Limb (tissue), 2 donors: Measurements from ENCODE around the gene IGF2.

Experiments used
- DNase-seq, 2 donors: peaks; one replicate each; pipeline ENCODE4 v3.0.0-alpha.2; 2016; ENCODE audit errors: extremely low spot score in 2 of 2

The IGF2 gene

GRCh38 chr11:2137202-2138067 lies 1.8 kb downstream of the IGF2 start:
- peak in 1 of 2 donors; percentile 85 for DNase-seq

GRCh38 chr11:2136952-2137201 lies 2.3 kb downstream of the IGF2 start:
- DNase-seq: no peak

DNA sequence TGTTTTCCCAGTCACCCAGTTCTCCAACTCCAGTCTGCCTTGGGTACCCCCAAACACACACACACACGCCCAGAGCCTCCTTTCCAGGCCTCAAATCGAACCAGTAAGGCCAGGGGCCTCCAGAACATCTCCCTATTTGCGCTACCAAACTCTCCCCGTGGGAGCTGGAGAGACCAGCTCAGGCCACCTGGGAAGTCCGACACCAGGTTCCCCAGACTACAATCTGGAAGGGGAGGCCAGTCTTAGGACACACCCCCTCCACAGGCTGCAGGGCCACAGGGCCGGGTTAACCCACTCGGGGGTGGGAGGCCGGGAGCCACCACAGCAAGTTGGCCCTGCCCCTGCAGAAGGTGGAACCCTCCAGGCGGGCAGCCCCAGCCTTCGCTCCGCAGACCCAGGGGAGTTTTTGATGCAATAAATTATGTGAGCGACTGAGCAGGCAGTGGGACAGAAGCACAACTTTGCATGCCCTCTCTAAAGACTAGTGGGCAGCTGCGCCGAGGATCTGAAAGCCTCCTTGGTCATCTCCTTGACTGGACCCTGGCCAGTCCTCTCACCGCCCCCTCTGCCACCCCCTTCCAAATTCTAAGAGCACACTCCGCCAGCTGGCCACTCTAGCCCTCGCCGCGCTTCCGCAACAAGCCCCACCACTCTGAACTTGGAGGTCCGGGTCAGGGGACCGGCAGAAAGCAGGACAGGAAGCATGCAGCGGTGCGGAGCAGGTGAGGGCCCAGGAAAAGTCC lies 2.8 kb downstream of the IGF2 start:
- DNase-seq: no peak

GRCh38 chr11:2135648-2136201 lies 3.5 kb downstream of the IGF2 start:
- no peak for DNase-seq

DNA sequence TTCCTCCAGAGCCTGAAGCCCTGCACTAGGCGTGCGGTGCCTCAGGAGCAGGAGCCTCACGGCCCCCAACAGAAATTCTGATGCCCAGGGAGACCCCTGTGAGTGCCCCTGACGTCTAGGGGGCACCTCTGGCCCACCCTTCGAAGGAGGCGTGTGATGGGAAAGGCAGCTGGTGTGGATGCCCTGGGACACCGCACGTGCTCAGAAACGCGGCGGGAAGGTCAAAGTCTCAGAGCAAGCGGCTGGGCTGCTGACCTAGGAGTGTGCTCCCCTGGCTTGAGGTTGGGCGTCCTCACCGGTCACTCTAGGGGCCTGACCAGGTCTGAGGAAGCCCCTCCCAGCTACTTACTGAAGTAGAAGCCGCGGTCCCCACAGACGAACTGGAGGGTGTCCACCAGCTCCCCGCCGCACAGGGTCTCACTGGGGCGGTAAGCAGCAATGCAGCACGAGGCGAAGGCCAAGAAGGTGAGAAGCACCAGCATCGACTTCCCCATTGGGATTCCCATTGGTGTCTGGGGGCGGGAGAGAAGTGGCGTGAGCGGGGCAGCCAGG lies 4.1 kb downstream of the IGF2 start:
- DNase-seq: no peak

GRCh38 chr11:2134022-2135010 lies 4.9 kb downstream of the IGF2 start:
- no peak for DNase-seq

DNA sequence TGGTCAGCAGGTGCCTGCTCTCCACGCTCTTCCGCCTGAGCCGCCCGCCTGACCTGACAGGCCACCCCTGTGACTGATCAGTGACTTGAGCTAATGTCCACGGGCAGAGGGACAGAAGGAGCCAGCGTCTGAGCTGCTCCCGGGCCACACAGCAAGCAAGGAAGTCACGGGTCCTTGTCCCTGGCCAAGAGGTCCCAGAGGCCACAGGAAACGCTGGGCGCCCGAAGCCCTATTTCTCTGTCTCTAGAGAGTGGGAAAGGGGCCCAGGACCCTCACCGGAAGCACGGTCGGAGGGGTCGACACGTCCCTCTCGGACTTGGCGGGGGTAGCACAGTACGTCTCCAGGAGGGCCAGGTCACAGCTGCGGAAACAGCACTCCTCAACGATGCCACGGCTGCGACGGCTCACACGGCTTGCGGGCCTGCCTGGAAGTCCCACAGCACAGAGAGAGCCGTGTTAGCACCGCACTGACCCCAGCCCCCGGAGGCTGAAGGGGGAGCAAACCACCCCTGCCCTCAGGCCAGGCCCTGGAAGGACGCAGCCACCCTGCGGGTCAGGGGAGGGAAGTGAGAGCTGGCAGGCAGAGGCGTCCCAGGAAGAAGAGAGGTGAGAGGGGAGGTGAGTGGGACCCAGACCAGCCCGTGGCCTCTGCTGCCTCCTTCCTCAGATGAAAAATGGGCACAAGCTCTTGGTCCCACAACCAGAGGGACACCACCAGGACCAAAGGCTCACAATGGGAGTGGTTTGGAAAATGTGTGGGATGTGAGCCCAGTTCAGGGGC lies 5.8 kb downstream of the IGF2 start:
- DNase-seq: no peak

DNA sequence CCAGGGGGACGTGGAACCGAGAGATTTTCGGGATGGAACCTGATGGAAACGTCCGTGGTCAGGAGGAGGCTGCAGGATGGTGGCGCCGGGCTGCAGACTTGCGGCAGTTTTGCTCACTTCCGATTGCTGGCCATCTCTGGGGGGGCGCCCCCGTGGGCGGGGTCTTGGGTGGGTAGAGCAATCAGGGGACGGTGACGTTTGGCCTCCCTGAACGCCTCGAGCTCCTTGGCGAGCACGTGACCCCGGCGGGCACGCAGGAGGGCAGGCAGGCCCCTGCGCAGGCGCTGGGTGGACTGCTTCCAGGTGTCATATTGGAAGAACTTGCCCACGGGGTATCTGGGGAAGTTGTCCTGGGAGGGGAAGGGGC lies 6.3 kb downstream of the IGF2 start:
- DNase-seq: no peak

GRCh38 chr11:2132246-2132645 lies 6.9 kb downstream of the IGF2 start:
- DNase-seq: no peak

DNA sequence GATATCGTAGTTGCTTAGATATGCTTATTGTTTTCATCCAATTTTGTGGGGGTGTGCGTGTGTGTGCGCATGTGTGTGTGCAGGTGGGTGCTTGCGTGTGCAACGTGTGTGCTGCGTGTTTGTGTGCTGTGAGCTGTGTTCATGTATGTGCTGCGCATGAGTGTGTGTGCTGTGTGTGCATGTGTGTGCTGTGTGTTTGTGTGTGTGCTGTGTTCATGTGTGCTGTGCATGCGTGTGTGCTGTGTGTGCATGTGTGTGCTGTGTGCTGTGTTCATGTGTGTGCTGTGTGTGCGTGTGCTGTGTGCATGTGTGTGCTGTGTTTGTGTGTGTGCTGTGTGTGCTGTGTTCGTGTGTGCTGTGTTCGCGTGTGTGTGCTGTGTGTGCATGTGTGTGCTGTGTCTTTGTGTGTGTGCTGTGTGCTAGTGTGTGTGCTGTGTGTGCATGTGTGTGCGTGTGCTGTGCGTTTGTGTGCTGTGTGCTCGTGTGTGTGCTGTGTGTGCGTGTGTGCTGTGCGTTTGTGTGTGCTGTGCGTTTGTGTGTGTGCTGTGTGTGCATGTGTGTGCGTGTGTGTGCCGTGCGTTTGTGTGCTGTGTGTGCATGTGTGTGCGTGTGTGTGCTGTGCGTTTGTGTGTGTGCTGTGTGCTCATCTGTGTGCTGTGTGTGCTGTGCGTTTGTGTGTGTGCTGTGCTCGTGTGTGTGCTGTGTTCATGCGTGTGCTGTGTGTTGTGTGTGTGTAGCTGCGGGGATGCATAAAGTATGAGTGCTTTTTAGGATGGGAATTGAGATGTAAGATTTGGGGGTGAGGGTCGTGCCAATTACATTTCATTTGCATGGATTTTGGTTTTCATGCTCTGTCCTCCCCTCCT lies 7.6 kb downstream of the IGF2 start:
- DNase-seq: no peak

DNA sequence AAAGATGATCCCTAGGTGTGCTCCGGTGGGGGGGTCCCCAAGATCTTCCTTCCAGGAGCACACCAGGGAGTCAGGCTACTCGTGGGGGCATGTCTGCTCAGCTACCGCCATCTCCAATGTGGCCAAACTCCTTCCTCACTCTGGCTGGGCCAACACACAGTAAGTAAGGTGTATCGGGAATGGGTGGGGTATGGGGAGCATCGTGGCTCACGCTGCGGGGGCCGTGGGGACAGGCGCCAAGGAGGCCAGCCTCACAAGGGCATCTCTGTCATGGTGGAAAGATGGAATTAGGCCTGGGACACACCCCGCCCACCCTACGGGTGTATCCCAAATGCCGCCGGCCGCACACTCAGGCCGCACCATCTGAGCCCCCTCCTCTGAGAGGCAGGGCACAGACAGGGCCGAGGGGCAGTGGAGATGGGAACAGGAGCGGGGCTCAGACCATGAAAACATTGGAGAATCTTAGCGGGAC lies 8.3 kb downstream of the IGF2 start:
- no peak for DNase-seq

DNA sequence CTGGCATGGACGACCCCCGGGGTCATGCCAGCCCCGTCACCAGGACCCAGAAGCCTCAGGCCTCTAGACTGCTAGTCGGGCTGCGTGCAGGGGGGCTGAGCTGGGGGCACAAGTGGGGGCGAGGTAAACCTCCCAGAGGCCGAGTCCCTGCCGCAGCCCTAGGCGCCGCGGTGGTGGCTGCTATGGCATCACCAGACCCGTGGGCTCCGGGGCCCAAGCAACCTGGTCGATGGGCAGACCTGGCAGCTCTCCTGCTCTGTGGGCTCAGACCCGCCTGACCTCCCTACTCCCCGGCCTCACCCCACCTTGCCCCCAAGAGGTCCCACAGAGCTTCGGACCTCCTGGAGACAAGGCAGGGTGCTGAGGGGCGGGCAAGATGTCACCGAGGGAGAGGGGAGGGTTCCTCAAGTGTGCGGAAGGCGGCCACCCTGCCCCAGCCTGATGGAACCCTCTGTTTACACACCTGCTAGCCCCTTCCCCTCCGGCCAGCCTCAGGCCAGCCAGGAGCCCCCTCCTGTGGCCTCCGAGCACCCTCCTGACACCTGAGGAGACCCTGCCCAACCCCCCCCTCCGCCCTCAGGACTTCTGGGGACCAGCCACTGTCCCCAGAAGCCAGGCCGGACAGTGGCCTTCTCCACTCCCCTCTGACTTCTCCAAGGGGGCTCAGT lies 9.4 kb downstream of the IGF2 start:
- peak in 1 of 2 donors; percentile 36 for DNase-seq

GRCh38 chr11:2129308-2129698 lies 9.9 kb downstream of the IGF2 start:
- DNase-seq: no peak

- no peak for DNase-seq
Observed at GRCh38 chr11:2128511-2129307, 10.5 kb downstream of the IGF2 start.

GRCh38 chr11:2128130-2128510 lies 11.1 kb downstream of the IGF2 start:
- no peak for DNase-seq

DNA sequence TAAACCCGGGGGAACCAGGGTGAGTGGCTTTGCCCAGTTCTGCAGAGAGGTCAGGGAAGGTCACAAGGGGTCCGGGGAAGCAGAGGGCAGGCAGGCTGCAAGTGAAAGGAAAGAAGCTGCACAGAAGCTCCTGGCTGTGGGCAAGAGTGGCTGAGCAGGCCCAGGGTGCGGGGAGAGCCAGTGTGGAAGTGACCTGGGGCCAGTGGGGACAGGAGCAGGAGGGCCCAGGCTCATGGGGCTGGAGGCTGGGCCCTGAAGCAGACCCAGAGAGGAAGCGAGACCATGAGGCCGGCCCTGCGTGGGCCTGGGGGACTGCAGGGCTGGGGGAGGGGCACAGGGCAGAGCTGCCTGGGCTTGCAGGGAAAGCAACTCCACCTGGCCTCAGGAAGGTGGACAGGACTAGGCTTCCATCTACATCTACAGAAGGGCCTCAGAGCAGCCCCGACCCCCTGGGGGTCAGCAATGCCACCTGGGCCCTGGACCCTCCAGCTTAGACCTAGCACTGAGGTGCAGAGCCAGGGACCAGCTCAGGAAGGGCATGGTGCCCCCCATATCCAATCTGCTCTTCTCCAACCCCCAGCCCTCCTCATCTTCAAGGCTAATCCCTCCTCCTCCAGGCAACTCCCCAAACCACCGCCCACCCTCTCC lies 11.6 kb downstream of the IGF2 start:
- no peak for DNase-seq

- no peak for DNase-seq
Observed at GRCh38 chr11:2126520-2127085, 12.6 kb downstream of the IGF2 start.
